ENCODE measurements around the gene OR7G2.

DNA sequence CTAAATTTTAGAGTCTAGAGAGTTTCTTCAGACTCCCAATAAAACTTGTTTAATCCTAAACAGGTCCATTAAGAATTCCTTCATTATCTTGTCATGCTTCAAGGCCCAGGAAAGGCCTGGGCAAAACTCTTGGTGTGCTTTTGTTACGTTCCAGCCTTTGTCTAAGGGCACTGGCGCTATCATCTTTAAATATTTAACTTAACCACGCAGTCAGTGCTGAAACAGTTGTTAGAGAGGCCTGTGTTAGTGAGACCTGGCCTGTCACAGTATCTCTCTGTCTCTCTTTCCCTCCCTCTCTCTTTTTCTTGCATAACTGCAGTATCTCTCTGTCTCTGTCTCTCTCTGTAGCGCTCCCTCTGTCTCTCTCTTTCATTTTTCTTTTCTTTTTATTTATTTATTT is 28.6 kb downstream of the OR7G2 start:
- TF ChIP-seq, protein P1, sequence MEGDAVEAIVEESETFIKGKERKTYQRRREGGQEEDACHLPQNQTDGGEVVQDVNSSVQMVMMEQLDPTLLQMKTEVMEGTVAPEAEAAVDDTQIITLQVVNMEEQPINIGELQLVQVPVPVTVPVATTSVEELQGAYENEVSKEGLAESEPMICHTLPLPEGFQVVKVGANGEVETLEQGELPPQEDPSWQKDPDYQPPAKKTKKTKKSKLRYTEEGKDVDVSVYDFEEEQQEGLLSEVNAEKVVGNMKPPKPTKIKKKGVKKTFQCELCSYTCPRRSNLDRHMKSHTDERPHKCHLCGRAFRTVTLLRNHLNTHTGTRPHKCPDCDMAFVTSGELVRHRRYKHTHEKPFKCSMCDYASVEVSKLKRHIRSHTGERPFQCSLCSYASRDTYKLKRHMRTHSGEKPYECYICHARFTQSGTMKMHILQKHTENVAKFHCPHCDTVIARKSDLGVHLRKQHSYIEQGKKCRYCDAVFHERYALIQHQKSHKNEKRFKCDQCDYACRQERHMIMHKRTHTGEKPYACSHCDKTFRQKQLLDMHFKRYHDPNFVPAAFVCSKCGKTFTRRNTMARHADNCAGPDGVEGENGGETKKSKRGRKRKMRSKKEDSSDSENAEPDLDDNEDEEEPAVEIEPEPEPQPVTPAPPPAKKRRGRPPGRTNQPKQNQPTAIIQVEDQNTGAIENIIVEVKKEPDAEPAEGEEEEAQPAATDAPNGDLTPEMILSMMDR (IDR thresholded peaks at IDR 0.05; ENCODE audit: extremely low read depth in 1 of 2, insufficient read depth in 1 of 2, low read depth in 1 of 2, low read length in 2 of 2), result no peak
- no peak for TF ChIP-seq GATA2 (IDR thresholded peaks at IDR 0.05; ENCODE audit: insufficient read depth, insufficient read length, low read depth, low read length)
- no peak for TF ChIP-seq EZH2 (IDR thresholded peaks at IDR 0.05; ENCODE audit: borderline replicate concordance, low read depth, low read length, severe bottlenecking)
- no peak for TF ChIP-seq JUN (IDR thresholded peaks at IDR 0.05; ENCODE audit: borderline replicate concordance, insufficient read depth, insufficient read length, low read depth)
- no peak for TF ChIP-seq POLR2A (IDR thresholded peaks at IDR 0.05; ENCODE audit: low read depth, low read length)
- TF ChIP-seq MYC (IDR thresholded peaks at IDR 0.05; ENCODE audit: low read depth, low read length), result no peak
- TF ChIP-seq, protein P2, sequence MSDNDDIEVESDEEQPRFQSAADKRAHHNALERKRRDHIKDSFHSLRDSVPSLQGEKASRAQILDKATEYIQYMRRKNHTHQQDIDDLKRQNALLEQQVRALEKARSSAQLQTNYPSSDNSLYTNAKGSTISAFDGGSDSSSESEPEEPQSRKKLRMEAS (IDR thresholded peaks at IDR 0.05; ENCODE audit: insufficient read depth, insufficient read length), result no peak
